BLaER1 (cell line): ENCODE data around the gene SMARCB1.

Experiments used
- H3K27ac ChIP-seq: shearing (Covaris generic); formaldehyde crosslinking; 2 replicates; pipeline ENCODE4 v1.8.1; 2022
- H3K27me3 ChIP-seq: shearing (Covaris generic); formaldehyde crosslinking; 2 replicates; pipeline ENCODE4 v1.8.1; 2022
- H3K36me3 ChIP-seq: shearing (Covaris generic); formaldehyde crosslinking; 2 replicates; pipeline ENCODE4 v1.8.1; 2022
- H3K4me1 ChIP-seq: shearing (Covaris generic); formaldehyde crosslinking; 2 replicates; pipeline ENCODE4 v1.8.1; 2022
- H3K4me2 ChIP-seq: shearing (Covaris generic); formaldehyde crosslinking; 2 replicates; pipeline ENCODE4 v1.8.1; 2022
- H3K4me3 ChIP-seq: shearing (Covaris generic); formaldehyde crosslinking; 2 replicates; pipeline ENCODE4 v1.8.1; 2022
- H3K9ac ChIP-seq: shearing (Covaris generic); formaldehyde crosslinking; 2 replicates; pipeline ENCODE4 v1.8.1; 2022
- H3K9me3 ChIP-seq: shearing (Covaris generic); formaldehyde crosslinking; 2 replicates; pipeline ENCODE4 v1.8.1; 2022
- H4K20me1 ChIP-seq: shearing (Covaris generic); formaldehyde crosslinking; 2 replicates; pipeline ENCODE4 v1.8.1; 2022
- Cebpa-rat ChIP-seq: shearing (Covaris generic); IDR thresholded peaks from 2 replicates; pipeline ENCODE4 v1.8.1; 2022

SMARCB1 gene

DNA sequence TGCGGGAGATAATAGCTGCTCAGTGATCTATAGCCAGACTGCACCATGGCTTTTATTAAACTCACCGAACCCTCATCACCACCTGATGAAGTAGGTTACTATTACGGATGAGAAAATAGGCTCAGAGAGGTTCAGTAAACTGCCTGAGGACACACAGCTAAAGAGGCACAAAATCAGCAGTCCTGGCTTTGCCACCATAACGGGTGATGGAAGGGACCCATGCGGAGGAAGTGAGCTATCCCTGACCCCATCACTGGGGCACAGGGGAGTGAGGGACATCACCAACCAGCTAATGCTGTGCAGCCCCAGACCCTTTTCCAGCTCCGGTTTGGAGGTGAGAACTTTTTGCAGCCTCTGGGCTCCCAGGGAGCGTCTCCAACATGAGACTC lies 59.3 kb downstream of the SMARCB1 start:
- no peaks in the 10 kb centered on the region for H3K27me3 ChIP-seq
- H3K9ac ChIP-seq, result peak overlapping the region; percentile 78
- no peaks in the 10 kb centered on the region for H3K36me3 ChIP-seq
- no peaks in the 10 kb centered on the region for H4K20me1 ChIP-seq
- peak overlapping the region; percentile 89 for H3K4me2 ChIP-seq
- H3K27ac ChIP-seq, result peak overlapping the region; percentile 97
- no peaks in the 10 kb centered on the region for H3K9me3 ChIP-seq
- no peak overlapping the region for H3K4me3 ChIP-seq
- TF ChIP-seq Cebpa-rat, result no peak
- peaks cover 100% of the 10 kb centered on the region for H3K4me1 ChIP-seq

DNA sequence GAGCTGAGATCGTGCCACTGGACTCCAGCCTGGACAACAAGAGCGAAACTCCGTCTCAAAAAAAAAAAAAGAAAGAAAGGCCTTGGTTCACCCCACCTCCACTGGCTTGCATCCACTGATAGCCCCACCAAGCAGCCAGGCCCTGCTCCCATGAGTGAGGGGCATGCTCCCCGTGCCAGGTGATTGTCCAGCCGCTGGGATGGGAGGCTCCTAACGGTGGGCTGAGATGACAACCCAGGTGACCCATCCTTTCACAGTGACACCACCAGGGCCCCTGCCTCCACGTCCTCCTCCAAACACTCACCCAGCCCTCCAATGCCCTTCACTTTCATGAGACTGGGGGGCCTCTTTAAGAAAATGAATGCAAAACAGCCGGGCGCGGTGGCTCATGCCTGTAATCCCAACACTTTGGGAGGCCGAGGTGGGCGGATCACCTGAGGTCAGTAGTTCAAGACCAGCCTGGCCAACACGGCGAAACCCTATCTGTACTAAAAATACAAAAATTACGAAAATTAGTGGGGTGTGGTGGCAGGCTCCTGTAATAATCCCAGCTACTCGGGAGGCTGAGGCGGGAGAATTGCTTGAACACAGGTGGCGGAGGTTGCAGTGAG lies 60.6 kb downstream of the SMARCB1 start:
- Histone ChIP-seq H3K9me3 (no peaks in the 10 kb centered on the region), H4K20me1 (no peaks in the 10 kb centered on the region), H3K4me2 (peak overlapping the region; percentile 89), H3K4me3 (no peak overlapping the region), H3K36me3 (no peaks in the 10 kb centered on the region), H3K4me1 (peaks cover 93% of the 10 kb centered on the region), H3K27ac (peak overlapping the region; percentile 97), H3K27me3 (no peaks in the 10 kb centered on the region), H3K9ac (peak overlapping the region; percentile 78)
- no peak for TF ChIP-seq Cebpa-rat

DNA sequence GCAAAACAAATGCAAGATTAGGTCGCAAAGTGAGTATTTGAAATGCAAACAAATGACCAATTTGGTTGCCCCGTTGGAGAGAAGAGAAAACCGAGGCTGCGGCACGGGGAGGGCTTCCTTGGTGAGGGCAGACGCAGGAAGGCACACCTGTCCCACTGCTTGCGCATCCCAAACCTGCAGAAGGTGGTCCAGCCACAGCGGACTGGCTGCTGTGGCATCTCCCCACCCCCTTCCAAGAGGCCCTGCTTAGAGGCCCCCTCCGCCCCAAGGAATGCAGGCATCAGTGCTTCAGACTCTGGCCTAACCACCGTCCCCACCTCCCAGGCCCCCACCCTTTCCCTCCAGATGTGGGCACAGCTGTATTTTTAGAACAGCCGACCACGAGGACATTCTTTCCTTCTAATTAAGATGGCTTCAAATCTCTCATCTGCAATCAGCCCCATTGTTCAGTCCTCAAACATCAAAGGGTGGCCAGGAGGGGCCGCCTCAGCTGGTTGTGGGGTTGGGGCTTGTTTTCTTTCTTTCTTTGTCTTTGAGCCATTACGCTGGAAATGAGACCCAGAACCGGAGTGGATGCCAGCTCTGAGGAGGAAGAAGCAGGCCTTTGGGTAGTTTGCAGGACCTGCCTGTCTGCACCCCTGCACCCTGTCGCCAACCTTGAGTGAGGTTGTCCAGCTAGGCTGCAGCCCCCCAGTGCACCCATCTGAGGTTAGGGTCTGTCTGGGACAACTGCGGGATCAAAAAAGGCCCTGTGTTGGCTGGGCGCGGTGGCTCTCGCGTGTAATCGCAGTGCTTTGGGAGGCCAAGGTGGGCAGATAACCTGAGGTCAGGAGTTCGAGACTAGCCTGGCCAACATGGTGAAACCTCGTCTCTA lies 61.5 kb downstream of the SMARCB1 start:
- Histone ChIP-seq H3K9ac (peak overlapping the region; percentile 78), H3K27me3 (no peaks in the 10 kb centered on the region), H3K4me3 (no peak overlapping the region), H4K20me1 (no peaks in the 10 kb centered on the region), H3K4me1 (peaks cover 85% of the 10 kb centered on the region), H3K9me3 (no peaks in the 10 kb centered on the region), H3K4me2 (peak overlapping the region; percentile 89), H3K27ac (peak overlapping the region; percentile 97), H3K36me3 (no peaks in the 10 kb centered on the region)
- TF ChIP-seq Cebpa-rat, result no peak

DNA sequence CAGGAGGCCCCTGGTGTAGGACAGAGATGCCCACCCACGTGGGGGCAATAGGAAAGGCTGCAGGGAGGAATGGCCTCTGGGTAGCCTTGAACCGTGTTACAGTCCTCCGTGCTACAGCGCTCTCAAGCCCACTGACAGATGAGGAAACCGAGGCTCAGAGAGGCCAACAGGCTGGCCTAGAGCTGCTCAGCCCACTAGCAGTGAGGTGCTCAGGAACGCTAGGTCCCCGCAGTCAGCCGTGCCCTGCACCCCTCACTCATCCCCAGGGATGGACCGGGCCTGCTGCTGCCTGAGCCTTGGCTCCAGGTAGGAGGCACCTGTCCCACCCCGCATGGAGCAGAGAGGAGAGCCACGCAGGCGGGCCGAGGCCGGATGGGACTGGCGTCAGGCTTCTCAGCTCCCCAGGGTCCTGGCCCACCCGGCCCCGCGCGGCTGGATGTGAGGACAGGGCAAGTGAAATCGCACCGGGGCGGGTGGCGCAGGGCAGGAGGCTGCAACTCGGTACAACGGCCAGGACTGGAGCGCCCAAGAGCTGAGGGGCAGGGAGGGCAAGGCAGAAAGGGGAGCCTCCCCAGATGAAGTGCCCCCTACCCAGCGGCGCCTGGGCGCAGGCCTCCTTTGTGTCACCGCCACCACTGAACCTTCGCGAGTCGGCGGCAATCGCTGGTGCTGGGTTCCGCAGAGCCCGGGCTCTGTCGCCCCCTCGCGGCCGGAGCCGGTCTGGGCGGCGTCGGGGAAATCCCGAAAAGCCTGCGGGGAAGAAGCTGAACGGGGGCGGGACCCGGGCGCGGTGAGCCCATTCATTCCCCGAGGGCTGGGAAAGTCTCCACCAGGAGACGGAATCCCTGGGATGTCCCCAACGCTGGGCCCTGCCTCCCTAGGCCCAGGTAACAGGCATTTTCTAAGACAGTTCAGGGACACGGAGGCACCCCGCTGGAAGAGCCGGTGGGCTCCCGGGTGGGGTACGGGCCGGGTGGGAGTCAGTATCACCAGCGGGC lies 62.5 kb downstream of the SMARCB1 start:
- no peaks in the 10 kb centered on the region for H3K36me3 ChIP-seq
- H3K27ac ChIP-seq, result peak overlapping the region; percentile 97
- peak overlapping the region; percentile 78 for H3K9ac ChIP-seq
- TF ChIP-seq Cebpa-rat, result no peak
- no peaks in the 10 kb centered on the region for H3K9me3 ChIP-seq
- peak overlapping the region; percentile 89 for H3K4me2 ChIP-seq
- H3K4me3 ChIP-seq, result peak overlapping the region; percentile 54; the same call in 1 of the 2 replicates
- no peaks in the 10 kb centered on the region for H4K20me1 ChIP-seq
- no peaks in the 10 kb centered on the region for H3K27me3 ChIP-seq
- H3K4me1 ChIP-seq, result peaks cover 74% of the 10 kb centered on the region

GRCh38 chr22:23850136-23850611 lies 63.4 kb downstream of the SMARCB1 start:
- H3K27ac ChIP-seq, result no peak overlapping the region
- H3K27me3 ChIP-seq, result no peaks in the 10 kb centered on the region
- no peaks in the 10 kb centered on the region for H4K20me1 ChIP-seq
- peaks cover 65% of the 10 kb centered on the region for H3K4me1 ChIP-seq
- H3K36me3 ChIP-seq, result no peaks in the 10 kb centered on the region
- H3K4me3 ChIP-seq, result no peak overlapping the region
- no peak overlapping the region for H3K9ac ChIP-seq
- TF ChIP-seq Cebpa-rat, result no peak
- no peaks in the 10 kb centered on the region for H3K9me3 ChIP-seq
- peak overlapping the region; percentile 89 for H3K4me2 ChIP-seq

DNA sequence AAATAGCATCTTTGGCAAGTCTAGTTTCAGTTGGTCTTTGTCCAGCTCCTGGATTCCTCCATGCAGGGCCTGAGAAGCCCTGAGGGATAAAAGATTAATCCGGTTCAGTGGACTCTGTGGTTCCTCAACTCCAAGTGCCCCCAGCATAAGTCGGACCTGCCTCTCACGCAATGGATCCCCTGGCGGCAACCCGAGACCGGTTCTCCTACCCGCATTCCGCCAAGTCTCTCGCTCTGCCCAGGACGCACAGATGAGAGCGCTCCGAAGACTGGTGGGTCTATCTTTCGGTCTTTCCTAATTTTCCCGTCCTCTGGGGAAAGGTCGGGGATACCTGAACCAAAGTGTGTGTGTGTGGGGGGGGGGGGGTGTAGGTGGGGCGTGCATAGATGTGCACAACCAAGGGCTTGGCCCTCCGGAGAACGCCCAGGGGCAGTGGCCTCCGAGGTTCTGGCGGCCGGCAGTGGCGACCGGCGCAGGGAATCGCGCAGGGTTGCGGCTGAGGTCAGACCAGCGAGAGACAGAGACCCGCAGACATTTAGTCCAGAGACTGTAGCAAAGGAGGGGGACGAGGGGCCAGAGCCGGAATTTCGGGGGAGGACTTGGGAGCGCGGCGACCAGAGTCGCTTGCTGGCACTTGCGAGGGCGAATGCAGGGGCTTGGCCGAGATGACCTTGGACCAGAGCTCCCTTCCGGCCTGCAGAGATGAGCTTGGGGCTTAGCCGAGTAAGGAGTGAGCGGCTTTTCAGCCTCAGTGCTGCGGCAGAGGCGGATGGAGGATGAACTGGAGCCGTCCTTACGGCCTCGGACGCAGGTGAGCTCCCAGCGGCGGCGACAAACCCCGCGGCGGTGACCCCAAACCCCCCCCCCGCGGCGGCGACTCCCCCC lies 70.2 kb downstream of the SMARCB1 start:
- Histone ChIP-seq H4K20me1 (no peaks in the 10 kb centered on the region), H3K27ac (peak overlapping the region; percentile 91), H3K27me3 (no peaks in the 10 kb centered on the region), H3K4me2 (peak overlapping the region; percentile 99), H3K9me3 (no peaks in the 10 kb centered on the region), H3K4me3 (peak overlapping the region; percentile 81), H3K9ac (peak overlapping the region; percentile 89), H3K4me1 (peaks cover 24% of the 10 kb centered on the region), H3K36me3 (no peaks in the 10 kb centered on the region)
- no peak for TF ChIP-seq Cebpa-rat

DNA sequence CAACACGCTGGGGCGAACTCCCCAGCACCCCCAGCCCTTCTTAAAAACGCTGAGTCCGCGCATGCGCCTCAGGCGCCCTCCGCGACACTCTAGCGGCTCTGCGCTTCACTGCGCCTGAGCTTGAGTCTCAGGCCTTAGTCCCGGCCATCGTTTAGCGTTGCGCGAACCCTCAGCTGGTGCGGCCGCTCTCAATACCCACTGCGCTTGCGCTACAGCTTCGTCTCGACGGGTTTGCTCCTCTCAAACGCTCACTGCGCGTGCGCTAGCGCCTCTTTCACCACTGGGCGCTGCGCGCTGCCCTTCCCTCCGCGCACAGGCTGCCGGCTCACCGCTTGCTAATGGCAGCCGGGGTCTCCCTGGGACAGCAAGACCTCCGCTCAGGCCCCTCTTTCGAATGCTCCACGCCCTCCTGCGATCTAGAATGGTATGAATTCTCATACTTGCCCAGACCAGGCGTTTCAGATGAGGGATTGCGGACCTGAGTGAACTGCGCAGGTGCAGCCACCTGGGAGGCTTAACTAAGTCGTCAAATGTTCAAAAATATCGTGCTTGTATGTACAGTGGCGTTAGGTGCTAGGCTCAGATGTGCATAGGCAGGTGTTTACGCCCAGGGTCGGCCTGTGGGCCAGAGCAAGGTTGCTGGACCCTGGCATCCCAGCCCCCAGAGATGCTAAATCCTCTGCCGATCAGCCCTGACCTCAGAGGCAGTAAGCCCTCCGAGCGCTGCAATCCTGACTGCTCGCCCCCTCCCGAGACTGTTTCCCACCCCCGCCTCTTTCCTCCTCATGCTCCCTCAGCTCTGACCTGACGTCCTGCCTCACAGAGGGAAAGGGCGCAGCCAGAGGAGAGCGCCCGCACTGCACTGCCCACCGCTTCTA lies 71.1 kb downstream of the SMARCB1 start, which contains the start of gene SLC2A11:
Gene SLC2A11 (plus strand): TSS at position 270 of the 878 bp plus-strand sequence. CDS start 125 bp downstream, at position 395.
- peak within 1 kb of the TSS; percentile 89 for H3K9ac ChIP-seq
- peak within 1 kb of the TSS; percentile 91 for H3K27ac ChIP-seq
- 0 out of 2 replicates have a peak, but pooled peaks cover under 1% of the 10 kb centered on the region for H3K36me3 ChIP-seq
- H3K4me2 ChIP-seq, result peak within 1 kb of the TSS; percentile 99
- H3K4me3 ChIP-seq, result peak within 1 kb of the TSS; percentile 81
- no peaks in the 10 kb centered on the region for H4K20me1 ChIP-seq
- no peaks in the 10 kb centered on the region for H3K9me3 ChIP-seq
- peaks cover 24% of the 10 kb centered on the region for H3K4me1 ChIP-seq
- H3K27me3 ChIP-seq, result no peaks in the 10 kb centered on the region
- TF ChIP-seq Cebpa-rat, result no peak

DNA sequence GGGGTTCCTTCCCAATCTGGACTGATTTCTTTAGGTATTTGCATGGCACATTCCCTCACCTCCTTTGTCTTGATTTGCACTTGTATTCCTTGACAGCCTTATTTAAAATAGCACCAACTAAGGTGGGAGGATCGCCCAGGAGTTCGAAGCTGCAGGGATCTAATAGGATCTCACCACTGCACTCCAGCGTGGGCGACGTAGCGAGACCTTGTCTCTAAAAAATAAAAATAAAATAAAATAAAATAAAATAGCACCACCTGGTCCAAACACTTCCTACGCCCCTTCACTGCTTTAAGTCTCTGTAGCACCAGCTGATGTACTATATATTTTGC lies 71.7 kb downstream of the SMARCB1 start:
- Histone ChIP-seq H3K36me3 (peaks cover 5% of the 10 kb centered on the region; the same call in 1 of the 2 replicates), H3K27me3 (no peaks in the 10 kb centered on the region), H3K4me2 (peak overlapping the region; percentile 99), H3K27ac (peak overlapping the region; percentile 91), H3K4me3 (peak overlapping the region; percentile 81), H3K9me3 (no peaks in the 10 kb centered on the region), H3K4me1 (peaks cover 24% of the 10 kb centered on the region), H4K20me1 (no peaks in the 10 kb centered on the region), H3K9ac (peak overlapping the region; percentile 89)
- no peak for TF ChIP-seq Cebpa-rat
